Transverse colon (tissue), 3 donors: ENCODE results near the gene PROM2.

Experiments used
- CTCF ChIP-seq, 5 experiments: fragments of 200-600 bp in 3 of 5; fragments of 450-650 bp in 2 of 5; sonication (generic) in 3 of 5; IDR thresholded peaks; 1 replicate in 2 of 5; 2 replicates in 3 of 5; pipeline ENCODE4 v1.5.1; 2016 to 2017; ENCODE audit warnings: antibody characterized with exemption in 5 of 5, inconsistent platforms in 3 of 5, mild to moderate bottlenecking in 2 of 5, moderate library complexity in 1 of 5
- POLR2A ChIP-seq: fragments of 450-650 bp; IDR thresholded peaks from one replicate; pipeline ENCODE4 v1.6.1; 2016; ENCODE audit warnings: antibody characterized with exemption, mild to moderate bottlenecking, moderate library complexity

- no peak for TF ChIP-seq CTCF (IDR thresholded peaks at IDR 0.05)
- no peak for TF ChIP-seq POLR2A
Observed at GRCh38 chr2:95336406-95336805, 62.2 kb downstream of the PROM2 start.
